HCT116 (cell line): ENCODE measurements around the gene CDKL1. TPM values are rescaled to one million over a fixed set of nuclear protein-coding genes. Genes with fewer than 3 reads are reported as not detected.

ENCODE experiments used
- ATAC-seq: fragments of 200-7000 bp; cut with Tn5 transposase; 2 replicates; pipeline ENCODE4 v1.9.1; 2020; ENCODE audit warnings: mild to moderate bottlenecking, moderate library complexity
- BruUV-seq: library from RNA; stranded (reverse); fragments of 400-500 nt; replicated peaks from 2 replicates; lab custom pipeline; 2021; lab: Mats Ljungman, UMichigan
- CTCF ChIA-PET: fragments of 300-600 bp; sonication (Branson Sonifier 250); formaldehyde crosslinking; loops from one replicate; lab custom pipeline; 2021; ENCODE audit warnings: antibody characterized with exemption; lab: Charles Lee
- POLR2A ChIA-PET: fragments of 300-600, 350-600 bp; sonication (Branson Sonifier 250); formaldehyde crosslinking; loops from one replicate; lab custom pipeline; 2021; ENCODE audit warnings: antibody characterized with exemption; lab: Charles Lee
- RAD21 ChIA-PET, 2 experiments: fragments of 300-600 bp; sonication (Branson Sonifier 250); formaldehyde crosslinking; loops; one replicate each; lab custom pipeline; 2023; ENCODE audit warnings: low total read pairs in 2 of 2; ENCODE audit not compliant: uncharacterized antibody in 2 of 2, unreplicated experiment in 2 of 2, low non-redundant PET in 1 of 2; lab: Charles Lee
- DNase-seq: peaks from one replicate; pipeline ENCODE4 v3.0.0-alpha.2; 2010; ENCODE audit warnings: low read depth, low spot score
- H2AFZ ChIP-seq: fragments of 200-600 bp; shearing (Covaris generic), sonication (generic); 2 replicates; pipeline ENCODE4 v1.6.1; 2017; ENCODE audit warnings: low read depth, mixed run types, mixed read lengths, antibody characterized with exemption, low read length; ENCODE audit not compliant: poor library complexity, severe bottlenecking
- H3K27ac ChIP-seq: 2 replicates; pipeline ENCODE4 v1.5.1; 2012; ENCODE audit warnings: low read depth, low read length
- H3K27me3 ChIP-seq: fragments of 200-600 bp; sonication (generic); 2 replicates; pipeline ENCODE4 v1.6.1; 2016; ENCODE audit warnings: mixed run types, low read length, mixed read lengths; ENCODE audit not compliant: insufficient read depth
- H3K36me3 ChIP-seq, 2 experiments: fragments of 200-500 bp in 1 of 2; fragments of 200-600 bp in 1 of 2; sonication (Bioruptor generic) in 1 of 2; sonication (generic) in 1 of 2; 2 replicates each; pipeline versions ENCODE4 v1.5.1 to v1.6.1; 2014 to 2016; ENCODE audit warnings: low read length in 2 of 2, inconsistent platforms in 1 of 2, mixed read lengths in 1 of 2, mixed run types in 1 of 2; ENCODE audit not compliant: insufficient read depth in 2 of 2, control insufficient read depth in 1 of 2
- H3K4me1 ChIP-seq, 2 experiments: fragments of 200-600 bp in 1 of 2; sonication (generic) in 1 of 2; 2 replicates each; pipeline versions ENCODE4 v1.5.1 to v1.6.1; 2012 to 2017; ENCODE audit warnings: low read length in 2 of 2, inconsistent platforms in 1 of 2, mild to moderate bottlenecking in 1 of 2, mixed read lengths in 1 of 2, mixed run types in 1 of 2, moderate library complexity in 1 of 2; ENCODE audit not compliant: insufficient read depth in 2 of 2, control insufficient read depth in 1 of 2
- H3K4me2 ChIP-seq: fragments of 200-600 bp; sonication (generic); 2 replicates; pipeline ENCODE4 v1.6.1; 2017; ENCODE audit warnings: mixed run types, low read length, mixed read lengths
- H3K4me3 ChIP-seq, 2 experiments: fragments of 200-600 bp in 1 of 2; sonication (generic) in 1 of 2; replicated peaks in 1 of 2; 2 replicates each; pipeline ENCODE4 v1.5.1; 2011 to 2016; ENCODE audit warnings: low read length in 2 of 2, control low read depth in 1 of 2, low read depth in 1 of 2, mild to moderate bottlenecking in 1 of 2, mixed read lengths in 1 of 2, mixed run types in 1 of 2
- H3K79me2 ChIP-seq: fragments of 200-600 bp; sonication (generic); 2 replicates; pipeline ENCODE4 v1.6.1; 2017; ENCODE audit warnings: mild to moderate bottlenecking, mixed run types, low read length, moderate library complexity, mixed read lengths; ENCODE audit not compliant: insufficient read depth
- H3K9ac ChIP-seq: fragments of 200-600 bp; sonication (generic); 2 replicates; pipeline ENCODE4 v1.6.1; 2016; ENCODE audit warnings: low read length, mixed read lengths
- H3K9me2 ChIP-seq: fragments of 200-600 bp; sonication (generic), shearing (Covaris generic); 2 replicates; pipeline ENCODE4 v1.6.1; 2017; ENCODE audit warnings: mixed run types, mild to moderate bottlenecking, moderate library complexity; ENCODE audit not compliant: insufficient read depth
- H3K9me3 ChIP-seq, 2 experiments: fragments of 200-500 bp in 1 of 2; fragments of 200-600 bp in 1 of 2; sonication (Bioruptor generic) in 1 of 2; sonication (generic) in 1 of 2; 2 replicates each; pipeline ENCODE4 v1.6.1; 2014 to 2017; ENCODE audit warnings: low read length in 2 of 2, mixed read lengths in 2 of 2, inconsistent platforms in 1 of 2, low read depth in 1 of 2, mild to moderate bottlenecking in 1 of 2, mixed run types in 1 of 2, moderate library complexity in 1 of 2; ENCODE audit not compliant: control insufficient read depth in 1 of 2, insufficient read depth in 1 of 2
- H4K20me1 ChIP-seq: fragments of 200-600 bp; sonication (generic), shearing (Covaris generic); 2 replicates; pipeline ENCODE4 v1.6.1; 2017; ENCODE audit warnings: mixed run types, mild to moderate bottlenecking, moderate library complexity; ENCODE audit not compliant: insufficient read depth
- ELF1 ChIP-seq: IDR thresholded peaks from 2 replicates; pipeline ENCODE4 v1.6.1; 2012; ENCODE audit warnings: low read depth, borderline replicate concordance
- EZH2 ChIP-seq: fragments of 200-600 bp; sonication (generic); IDR thresholded peaks from 2 replicates; pipeline ENCODE4 v1.6.1; 2017; ENCODE audit warnings: antibody characterized with exemption, mixed run types
- FOSL1 ChIP-seq: IDR thresholded peaks from 2 replicates; pipeline ENCODE4 v1.6.1; 2012; ENCODE audit warnings: low read depth
- JUND ChIP-seq: IDR thresholded peaks from 2 replicates; pipeline ENCODE4 v1.6.1; 2012
- POLR2A ChIP-seq: IDR thresholded peaks from 2 replicates; pipeline ENCODE4 v1.7.0; 2011; ENCODE audit warnings: borderline replicate concordance; ENCODE audit not compliant: insufficient read depth, insufficient read length; ENCODE audit errors: extremely low read depth
- POLR2AphosphoS5 ChIP-seq: IDR thresholded peaks from 2 replicates; pipeline ENCODE4 v1.6.1; 2011; ENCODE audit warnings: mild to moderate bottlenecking, low read depth, low read length, moderate library complexity
- RAD21 ChIP-seq: IDR thresholded peaks from 2 replicates; pipeline ENCODE4 v1.6.1; 2012; ENCODE audit warnings: low read depth, mild to moderate bottlenecking
- YY1 ChIP-seq: IDR thresholded peaks from 2 replicates; pipeline ENCODE4 v1.6.1; 2011; ENCODE audit warnings: low read length, low read depth, moderate library complexity, mild to moderate bottlenecking; ENCODE audit not compliant: insufficient replicate concordance; ENCODE audit errors: extremely low read depth
- ZBTB33 ChIP-seq: IDR thresholded peaks from 2 replicates; pipeline ENCODE4 v1.6.1; 2011; ENCODE audit warnings: mild to moderate bottlenecking, low read length, moderate library complexity; ENCODE audit not compliant: insufficient replicate concordance; ENCODE audit errors: extremely low read depth
- ZNF274 ChIP-seq: fragments of 200-500 bp; sonication (Bioruptor generic); IDR thresholded peaks from 2 replicates; pipeline ENCODE4 v1.6.1; 2014; ENCODE audit warnings: mild to moderate bottlenecking, low read depth, low read length, inconsistent platforms
- intact Hi-C: fragments of 100-400 bp; cut with micrococcal nuclease; formaldehyde crosslinking; loops from 2 replicates; pipeline ENCODE4 v1.10.0; 2022
- total RNA-seq: library from RNA; stranded (reverse); gene quantifications from one replicate; pipeline ENCODE4 v1.2.1, GENCODE V29; 2021; ENCODE audit not compliant: unreplicated experiment
- TF ChIP-seq, protein P1 (sequence below), 3 experiments: fragments of 200-600 bp in 1 of 3; sonication (generic) in 1 of 3; IDR thresholded peaks in 2 of 3; conservative IDR thresholded peaks in 1 of 3; 2 replicates each; pipeline ENCODE4 v1.5.1; 2012 to 2017; ENCODE audit warnings: low read depth in 2 of 3, low read length in 2 of 3, antibody characterized with exemption in 1 of 3, borderline replicate concordance in 1 of 3, control low read depth in 1 of 3, mild to moderate bottlenecking in 1 of 3, mixed read lengths in 1 of 3, mixed run types in 1 of 3, moderate library complexity in 1 of 3; ENCODE audit not compliant: insufficient read depth in 1 of 3

CDKL1 gene
- total RNA-seq, 1 experiment from 2014 or later: 7.1 TPM

- Histone ChIP-seq H4K20me1 (no peaks in the 10 kb centered on the region), H3K27me3 (no peaks in the 10 kb centered on the region), H3K79me2 (no peaks in the 10 kb centered on the region), H3K9ac (no peak overlapping the region), H3K4me2 (no peak overlapping the region), H3K27ac (no peak overlapping the region), H3K4me3 (no peak overlapping the region), H3K4me1 (no peaks in the 10 kb centered on the region), H3K9me3 (no peaks in the 10 kb centered on the region), H3K9me2 (no peaks in the 10 kb centered on the region), H2AFZ (no peak overlapping the region), H3K36me3 (no peaks in the 10 kb centered on the region)
- DNase-seq (no peak), ATAC-seq (no peak)
- CTCF ChIA-PET: no interaction called here
- POLR2A ChIA-PET: no interaction called here
- no peak for TF ChIP-seq ELF1
- no peak for TF ChIP-seq ZBTB33
- no peak for TF ChIP-seq POLR2A
- TF ChIP-seq YY1: no peak
- no peak for TF ChIP-seq FOSL1
- no peak for TF ChIP-seq JUND
- TF ChIP-seq RAD21: no peak
- no peak for TF ChIP-seq POLR2AphosphoS5
- no peak for TF ChIP-seq ZNF274
- TF ChIP-seq, protein P1, sequence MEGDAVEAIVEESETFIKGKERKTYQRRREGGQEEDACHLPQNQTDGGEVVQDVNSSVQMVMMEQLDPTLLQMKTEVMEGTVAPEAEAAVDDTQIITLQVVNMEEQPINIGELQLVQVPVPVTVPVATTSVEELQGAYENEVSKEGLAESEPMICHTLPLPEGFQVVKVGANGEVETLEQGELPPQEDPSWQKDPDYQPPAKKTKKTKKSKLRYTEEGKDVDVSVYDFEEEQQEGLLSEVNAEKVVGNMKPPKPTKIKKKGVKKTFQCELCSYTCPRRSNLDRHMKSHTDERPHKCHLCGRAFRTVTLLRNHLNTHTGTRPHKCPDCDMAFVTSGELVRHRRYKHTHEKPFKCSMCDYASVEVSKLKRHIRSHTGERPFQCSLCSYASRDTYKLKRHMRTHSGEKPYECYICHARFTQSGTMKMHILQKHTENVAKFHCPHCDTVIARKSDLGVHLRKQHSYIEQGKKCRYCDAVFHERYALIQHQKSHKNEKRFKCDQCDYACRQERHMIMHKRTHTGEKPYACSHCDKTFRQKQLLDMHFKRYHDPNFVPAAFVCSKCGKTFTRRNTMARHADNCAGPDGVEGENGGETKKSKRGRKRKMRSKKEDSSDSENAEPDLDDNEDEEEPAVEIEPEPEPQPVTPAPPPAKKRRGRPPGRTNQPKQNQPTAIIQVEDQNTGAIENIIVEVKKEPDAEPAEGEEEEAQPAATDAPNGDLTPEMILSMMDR (IDR thresholded peaks at IDR 0.05 in 2 of 3, conservative IDR thresholded peaks at IDR 0.05 in 1 of 3; ENCODE audit: borderline replicate concordance in 1 of 3, insufficient read depth in 1 of 3, low read depth in 2 of 3, low read length in 2 of 3): no peak
- no peak for TF ChIP-seq EZH2
- no TSS peak for BruUV-seq
- RAD21 ChIA-PET: no interaction called here
- intact Hi-C loops: no loop called here
Measured at GRCh38 chr14:50377550-50378085, 19.1 kb downstream of the CDKL1 start.
